HG03520 (cell line): ENCODE results near the gene GALR3.

Experiments
- ATAC-seq: cut with Tn5 transposase; IDR thresholded peaks from one replicate; pipeline ENCODE4 v1.9.1; 2021; ENCODE audit warnings: mild to moderate bottlenecking, moderate library complexity; ENCODE audit not compliant: unreplicated experiment

The GALR3 gene

DNA sequence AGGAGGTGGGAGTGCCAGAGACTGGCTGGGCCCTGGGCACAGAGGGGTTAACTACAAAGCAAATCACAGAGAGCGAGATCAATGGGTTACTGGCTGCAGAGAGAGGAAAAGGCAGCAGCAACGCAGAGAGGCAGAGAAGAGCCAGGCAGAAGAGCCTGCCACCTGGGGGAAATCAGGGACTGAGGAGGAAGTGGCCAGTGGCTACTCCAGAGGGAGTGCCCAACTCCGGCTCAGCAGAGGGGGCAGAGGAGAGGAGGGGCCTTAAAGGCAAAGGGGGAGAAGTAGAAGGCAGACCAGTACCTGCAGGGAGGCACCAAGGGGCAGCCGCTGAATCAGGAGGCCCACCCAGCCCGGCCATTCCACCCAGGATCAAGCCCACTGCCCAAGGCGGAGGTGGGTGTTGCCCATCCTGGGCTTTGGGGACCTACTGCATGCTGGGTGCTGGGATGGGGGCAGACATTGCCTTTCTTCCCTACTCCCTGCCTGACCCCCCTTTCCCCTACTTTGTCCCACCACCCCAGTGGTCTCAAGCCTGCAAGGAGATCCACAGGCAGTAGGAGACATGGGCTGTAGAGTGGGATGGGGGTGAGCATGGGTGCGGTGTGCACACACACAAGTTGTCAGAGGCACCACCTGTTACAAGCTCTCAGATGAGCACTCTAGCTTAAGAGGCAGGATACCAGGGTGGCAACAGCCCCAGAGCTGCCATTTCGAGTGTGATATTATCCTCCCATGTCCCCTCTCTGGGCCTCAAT lies 926 bp upstream of the GALR3 start:
- no peak for ATAC-seq

DNA sequence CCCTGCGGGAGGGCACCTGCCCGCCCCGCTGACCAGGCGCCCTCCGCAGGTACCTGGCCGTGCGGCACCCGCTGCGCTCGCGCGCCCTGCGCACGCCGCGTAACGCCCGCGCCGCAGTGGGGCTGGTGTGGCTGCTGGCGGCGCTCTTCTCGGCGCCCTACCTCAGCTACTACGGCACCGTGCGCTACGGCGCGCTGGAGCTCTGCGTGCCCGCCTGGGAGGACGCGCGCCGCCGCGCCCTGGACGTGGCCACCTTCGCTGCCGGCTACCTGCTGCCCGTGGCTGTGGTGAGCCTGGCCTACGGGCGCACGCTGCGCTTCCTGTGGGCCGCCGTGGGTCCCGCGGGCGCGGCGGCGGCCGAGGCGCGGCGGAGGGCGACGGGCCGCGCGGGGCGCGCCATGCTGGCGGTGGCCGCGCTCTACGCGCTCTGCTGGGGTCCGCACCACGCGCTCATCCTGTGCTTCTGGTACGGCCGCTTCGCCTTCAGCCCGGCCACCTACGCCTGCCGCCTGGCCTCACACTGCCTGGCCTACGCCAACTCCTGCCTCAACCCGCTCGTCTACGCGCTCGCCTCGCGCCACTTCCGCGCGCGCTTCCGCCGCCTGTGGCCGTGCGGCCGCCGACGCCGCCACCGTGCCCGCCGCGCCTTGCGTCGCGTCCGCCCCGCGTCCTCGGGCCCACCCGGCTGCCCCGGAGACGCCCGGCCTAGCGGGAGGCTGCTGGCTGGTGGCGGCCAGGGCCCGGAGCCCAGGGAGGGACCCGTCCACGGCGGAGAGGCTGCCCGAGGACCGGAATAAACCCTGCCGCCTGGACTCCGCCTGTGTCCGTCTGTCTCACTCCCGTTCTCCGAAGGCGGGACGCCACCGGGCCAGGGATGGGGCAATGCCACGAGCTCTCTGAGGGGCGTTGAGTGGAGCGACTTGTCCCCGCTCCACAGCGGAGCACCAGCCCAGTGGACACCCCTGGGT lies 1.8 kb downstream of the GALR3 start:
- ATAC-seq, result no peak

DNA sequence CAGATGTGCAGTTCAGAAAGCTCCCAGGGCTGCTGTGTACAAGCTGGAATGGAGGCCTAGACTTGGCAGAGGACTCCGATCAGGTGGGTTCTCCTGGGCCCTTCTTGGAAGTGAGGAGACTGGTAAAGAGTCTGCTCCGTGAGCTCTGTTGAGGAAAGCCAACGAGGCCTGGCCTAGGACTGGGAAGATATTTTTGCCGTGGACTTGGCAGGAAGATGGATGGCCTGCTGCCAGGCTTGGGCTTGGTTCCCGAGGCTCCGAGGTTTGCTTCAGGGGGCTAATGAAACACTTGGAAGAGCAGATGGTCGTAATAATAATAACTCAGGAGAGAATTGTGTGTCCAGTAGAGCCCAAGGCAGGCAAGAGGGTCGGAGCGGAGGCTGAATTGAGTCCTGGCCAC lies 3.9 kb downstream of the GALR3 start:
- no peak for ATAC-seq

DNA sequence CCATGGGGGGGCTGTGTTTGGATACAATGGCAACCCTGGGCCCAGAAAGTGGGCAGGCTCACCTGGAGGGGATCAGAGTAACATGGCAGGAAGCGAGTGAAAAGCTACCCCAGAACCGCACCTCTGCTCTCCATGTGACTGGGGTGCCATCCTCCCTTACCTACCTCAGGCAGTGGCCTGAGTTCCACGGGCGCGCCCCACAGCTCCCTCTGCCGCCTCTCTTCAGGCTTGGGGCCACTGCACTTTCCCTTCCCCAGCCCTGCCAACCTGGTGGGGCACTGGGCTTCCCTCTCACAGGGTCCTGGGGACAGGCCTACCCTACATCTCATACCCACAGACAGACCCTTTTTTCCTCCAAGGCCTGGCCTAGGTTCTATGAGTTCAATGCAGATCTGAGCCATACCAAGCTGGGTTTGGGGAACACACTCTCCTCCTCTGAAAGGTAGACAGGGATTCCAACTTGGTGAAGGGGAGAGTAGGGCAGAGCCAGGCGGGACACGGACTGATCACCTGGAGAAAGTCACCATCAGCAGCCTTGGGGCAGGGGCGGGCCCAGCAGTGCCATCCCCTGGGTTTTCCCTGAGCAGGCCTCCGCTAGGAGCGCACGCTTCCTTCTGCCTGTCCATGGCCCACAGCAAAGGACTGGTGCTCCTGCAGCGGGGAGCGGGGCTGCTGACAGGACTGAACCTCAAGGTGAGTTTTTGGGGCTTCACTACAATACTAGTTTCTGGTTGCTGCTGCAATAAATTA lies 7.1 kb downstream of the GALR3 start:
- ATAC-seq, result no peak

DNA sequence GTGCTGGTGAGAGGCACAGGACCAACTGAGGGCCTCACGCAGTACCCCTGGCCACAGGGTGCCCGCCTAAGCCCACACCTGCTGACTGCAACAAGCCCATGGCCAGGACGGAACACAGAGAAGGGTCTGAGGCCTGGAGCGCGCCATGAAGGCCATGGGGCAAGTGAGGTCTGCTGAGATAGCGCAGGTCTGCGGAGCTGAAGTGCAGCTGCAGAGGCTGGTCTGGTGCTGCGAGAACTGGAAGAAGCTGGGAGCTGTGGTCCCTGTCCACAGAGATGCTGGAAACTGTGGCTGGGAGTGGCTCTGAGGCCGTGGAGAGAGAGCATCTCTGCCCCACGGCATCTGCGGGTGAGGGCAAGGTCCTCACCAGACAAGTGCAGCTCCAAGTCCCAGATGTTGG lies 8.3 kb downstream of the GALR3 start:
- no peak for ATAC-seq

DNA sequence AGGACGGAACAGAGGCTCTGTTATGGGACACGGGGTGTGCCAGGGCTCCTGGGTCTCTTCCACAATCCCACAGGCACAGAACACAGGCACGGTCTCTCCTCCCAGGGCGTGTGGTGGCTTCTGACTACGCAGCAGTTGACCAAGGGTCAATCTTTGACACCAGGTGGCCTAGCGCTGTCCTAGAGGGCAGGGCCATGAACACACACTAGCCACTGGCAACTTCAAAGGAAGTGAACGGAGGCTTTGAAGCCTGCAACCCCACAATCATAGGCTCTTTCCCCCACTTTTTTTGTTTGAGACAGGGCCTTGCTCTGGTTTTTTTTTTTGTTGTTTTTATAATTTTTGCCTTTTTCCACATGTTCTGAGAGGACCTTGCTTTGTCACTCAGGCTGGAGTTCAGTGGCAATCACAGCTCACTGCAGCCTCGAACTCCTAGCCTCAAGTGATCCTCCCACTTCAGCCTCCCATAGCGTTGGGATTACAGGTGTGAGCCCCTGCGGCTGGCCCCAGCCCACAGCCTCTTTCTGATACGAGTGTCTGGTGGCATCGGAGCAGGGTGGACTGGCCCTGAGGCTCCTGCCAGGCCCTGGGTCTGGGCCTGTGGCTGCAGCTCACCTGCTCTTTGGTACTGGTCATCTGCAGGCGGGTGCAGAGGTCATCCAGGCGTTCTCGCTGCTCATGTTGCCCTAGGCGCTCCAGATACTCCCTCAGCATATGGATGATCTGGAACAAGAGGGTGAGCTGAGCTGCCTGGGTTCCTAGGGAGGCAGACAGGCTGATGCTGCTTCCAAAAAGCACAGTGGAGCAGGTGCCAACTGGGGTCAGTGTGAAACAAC lies 9.1 kb downstream of the GALR3 start:
- no peak for ATAC-seq

DNA sequence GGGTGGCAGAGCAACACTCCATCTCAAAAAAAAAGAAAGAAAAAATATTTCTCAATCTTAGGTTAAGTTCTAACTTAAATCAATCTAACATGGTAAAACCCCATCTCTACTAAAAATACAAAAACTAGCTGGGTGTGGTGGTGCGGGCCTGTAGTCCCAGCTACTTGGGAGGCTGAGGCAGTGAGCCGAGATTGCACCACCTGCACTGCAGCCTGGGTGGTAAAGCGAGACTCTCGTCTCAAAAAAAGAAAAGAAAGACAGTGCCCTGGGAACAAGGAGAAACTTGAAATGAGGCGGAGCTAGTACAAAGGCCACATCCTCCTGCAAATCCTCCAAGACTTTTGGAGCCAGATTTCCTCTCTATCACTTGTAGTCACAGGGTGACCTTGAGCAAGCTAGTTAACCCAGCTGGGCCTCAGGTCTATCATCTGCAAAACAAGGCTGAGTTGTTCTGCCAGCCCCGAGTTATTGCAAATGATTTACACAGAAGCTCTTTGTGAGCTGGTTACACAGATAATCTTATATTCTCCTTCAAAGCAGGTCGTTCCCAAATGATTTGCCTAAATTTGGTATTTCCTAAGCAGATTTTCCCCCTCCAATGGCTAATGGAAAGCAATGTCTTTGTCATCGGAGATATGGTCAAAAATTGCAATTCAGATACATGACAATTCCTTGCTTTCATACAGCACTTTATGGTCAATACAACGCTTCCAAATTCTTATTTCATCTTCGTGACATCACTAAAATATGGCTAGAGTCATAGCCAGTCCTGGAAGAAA lies 19.0 kb downstream of the GALR3 start:
- ATAC-seq, result no peak

DNA sequence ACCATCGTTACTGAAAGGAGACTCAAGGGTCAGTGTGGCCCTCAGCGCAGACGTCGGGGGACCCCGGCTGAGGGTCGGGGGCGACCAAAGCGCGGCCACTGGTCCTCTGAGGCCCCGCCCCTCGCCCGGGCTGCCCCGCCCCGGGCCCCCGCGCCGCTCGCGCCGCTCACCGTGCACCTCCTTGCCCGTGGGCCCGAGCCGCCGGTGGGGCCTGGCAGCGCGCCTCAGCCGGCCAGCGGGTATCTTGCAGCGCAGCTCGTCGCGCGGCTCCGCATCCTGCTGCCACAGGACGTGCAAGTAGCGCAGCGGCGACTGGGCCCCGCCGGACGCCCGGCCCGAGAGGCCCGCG lies 20.5 kb downstream of the GALR3 start:
- ATAC-seq, result peak; percentile 24

DNA sequence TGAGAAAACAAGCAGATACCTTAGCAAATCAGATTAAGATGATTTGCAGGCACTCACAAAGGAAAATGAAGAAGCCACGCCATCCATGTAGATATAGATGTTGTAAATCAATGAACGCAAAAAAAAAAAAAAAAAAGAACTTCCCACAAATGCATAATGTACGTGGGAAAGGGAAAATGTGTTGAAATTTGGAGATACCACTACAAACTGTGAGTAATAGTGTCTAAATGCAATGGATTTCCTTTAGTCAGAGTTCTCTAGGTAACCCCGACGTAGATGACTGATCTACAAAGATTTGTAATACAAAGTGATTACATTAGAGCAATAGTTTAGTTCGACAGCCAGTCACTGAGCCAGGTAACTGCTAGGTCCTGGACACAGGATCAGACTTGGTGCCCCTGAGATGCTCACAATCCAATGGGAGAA lies 21.7 kb downstream of the GALR3 start:
- ATAC-seq, result no peak

DNA sequence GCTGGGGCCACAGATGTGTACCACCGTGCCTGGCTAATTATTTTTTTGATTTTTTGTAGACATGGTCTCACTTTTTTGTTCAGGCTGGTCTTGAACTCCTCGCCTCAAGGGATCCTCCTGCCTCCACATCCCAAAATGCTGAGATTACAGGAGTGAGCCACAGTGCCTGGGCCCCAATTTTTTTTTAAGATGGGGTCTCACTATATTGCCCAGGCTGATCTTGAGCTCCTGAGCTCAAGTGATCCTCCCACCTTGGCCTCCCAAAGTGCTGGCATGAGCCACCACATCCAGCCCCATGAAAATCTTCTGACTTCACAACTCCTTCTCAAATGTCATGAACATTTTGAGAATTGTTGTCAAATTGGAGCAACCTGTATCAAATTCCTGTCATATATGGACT lies 23.3 kb downstream of the GALR3 start:
- ATAC-seq, result no peak

DNA sequence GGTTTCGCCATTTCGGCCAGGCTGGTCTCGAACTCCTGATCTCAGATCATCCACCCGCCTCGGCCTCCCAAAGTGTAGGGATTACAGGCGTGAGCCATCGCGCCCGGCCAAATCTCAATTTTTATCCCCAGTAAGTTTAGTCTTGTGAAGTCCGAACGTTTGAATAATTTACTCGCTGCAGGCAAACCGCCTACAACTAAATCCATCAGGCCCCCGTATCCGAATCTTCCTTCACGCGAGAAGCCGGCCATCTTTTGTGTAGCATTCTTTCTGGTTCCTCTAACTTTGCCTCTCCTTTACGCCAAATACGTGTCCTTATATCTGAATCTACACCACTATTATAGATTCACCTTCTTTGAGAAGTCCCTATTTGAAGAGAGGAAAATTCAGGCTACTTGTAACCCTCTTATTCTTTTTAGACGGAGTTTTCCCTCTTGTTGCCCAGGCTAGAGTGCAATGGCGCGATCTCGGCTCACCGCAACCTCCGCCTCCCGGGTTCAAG lies 25.5 kb downstream of the GALR3 start:
- no peak for ATAC-seq

DNA sequence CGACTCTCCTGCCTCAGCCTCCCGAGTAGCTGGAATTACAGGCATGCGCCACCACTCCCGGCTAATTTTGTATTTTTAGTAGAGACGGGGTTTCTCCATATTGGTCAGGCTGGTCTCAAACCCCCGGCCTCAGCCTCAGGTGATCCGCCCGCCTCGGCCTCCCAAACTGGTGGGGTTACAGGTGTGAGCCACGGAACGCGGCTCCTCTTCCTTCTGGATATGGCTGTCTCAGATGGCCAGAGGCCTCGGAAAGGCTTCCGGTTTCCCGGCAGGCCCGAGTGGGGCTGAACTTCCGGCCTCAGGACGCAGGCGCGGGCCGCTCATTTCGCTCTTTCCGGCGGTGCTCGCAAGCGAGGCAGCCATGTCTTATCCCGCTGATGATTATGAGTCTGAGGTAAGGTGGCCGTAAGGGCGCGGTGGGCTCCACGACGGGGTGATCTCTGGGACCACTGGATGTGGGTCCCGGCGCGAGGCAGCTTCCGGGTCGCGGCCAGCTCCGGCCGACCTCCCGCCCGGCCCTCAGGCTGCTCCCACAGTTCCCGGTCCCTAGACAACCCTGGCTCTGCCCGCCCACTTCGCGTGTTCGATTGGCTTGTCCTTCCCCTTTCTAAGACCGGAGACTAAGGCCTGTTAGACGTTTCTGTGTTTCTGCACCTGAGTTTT lies 26.0 kb downstream of the GALR3 start, which contains the start of gene EIF3L:
EIF3L (plus strand) TSS at position 331 of the 663 bp plus-strand sequence; CDS start at position 362, 31 bp downstream.
- ATAC-seq, result peak; percentile 45

DNA sequence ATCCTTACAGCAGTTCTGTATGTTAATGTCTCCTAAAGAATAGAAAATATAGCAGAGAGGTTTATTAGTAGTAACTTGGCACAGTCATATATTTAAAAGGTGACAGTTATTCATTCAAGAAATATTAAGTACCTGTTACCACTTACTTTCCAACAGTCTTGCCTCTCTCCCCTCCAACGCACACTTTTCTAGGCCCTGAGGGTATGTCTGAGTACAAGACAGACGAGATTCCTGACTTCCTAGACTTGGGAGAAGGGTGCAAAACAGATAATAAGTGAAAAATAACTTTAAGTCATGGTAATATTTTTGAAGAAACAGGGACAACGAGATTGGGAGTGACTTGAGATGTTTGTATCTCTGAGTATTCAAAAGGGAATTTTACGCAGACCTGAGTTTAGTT lies 27.6 kb downstream of the GALR3 start:
- ATAC-seq, result no peak

DNA sequence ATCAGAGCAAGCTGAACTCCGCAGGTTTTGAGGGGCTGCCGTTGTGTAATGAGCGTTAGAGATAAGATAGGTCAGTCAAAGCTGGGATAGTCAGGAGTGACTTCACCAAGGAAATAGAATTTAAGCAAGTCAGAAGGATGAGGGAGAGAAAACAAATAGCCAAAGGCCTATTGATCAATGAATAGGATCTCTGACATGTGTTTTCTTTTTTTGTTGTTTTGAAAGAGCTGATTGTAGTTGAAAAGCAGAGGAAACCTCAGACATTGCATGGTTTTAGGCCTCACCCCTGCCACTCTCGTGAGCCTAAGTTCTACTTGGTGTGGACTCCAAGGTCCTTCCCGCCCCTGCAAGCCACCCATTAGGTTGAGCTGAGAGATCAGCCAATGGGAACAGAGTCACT lies 29.2 kb downstream of the GALR3 start:
- ATAC-seq, result no peak

DNA sequence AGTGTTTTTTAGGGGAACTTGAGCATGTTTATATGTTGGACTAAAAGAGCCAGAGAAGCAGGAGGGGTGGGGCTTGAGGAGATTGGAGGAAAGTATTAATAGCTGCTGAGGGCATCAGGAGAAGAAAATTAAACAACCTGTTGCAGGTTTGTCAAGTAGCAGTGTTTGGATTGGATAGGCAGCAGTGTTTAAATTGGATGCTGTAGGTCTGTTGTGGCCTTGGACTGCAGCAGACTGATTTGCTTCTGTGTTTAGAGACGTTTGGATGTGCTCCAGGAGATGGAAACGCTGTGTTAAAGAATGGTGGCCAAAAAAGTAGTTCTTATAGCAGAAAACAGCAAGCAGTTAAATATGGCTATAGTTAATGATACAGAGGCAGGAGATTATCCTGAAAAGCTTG lies 31.8 kb downstream of the GALR3 start:
- ATAC-seq, result no peak

DNA sequence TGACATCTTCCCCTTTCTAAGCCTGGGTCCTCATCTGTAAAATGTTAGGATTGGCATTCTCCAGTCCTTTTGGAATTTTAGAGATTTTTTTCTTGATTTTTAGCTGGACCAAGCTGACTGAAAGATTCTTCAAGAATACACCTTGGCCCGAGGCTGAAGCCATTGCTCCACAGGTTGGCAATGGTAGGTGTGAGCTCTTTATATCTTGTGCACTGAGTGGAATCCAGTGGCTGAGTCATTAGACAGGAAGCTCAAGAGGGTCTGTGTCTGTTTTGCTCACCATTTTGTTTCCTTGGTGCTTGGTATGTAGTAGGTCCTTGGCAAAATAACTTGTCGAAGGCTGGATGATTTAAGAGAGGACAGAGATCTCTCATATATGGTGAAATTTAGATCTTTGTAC lies 32.3 kb downstream of the GALR3 start:
- no peak for ATAC-seq

DNA sequence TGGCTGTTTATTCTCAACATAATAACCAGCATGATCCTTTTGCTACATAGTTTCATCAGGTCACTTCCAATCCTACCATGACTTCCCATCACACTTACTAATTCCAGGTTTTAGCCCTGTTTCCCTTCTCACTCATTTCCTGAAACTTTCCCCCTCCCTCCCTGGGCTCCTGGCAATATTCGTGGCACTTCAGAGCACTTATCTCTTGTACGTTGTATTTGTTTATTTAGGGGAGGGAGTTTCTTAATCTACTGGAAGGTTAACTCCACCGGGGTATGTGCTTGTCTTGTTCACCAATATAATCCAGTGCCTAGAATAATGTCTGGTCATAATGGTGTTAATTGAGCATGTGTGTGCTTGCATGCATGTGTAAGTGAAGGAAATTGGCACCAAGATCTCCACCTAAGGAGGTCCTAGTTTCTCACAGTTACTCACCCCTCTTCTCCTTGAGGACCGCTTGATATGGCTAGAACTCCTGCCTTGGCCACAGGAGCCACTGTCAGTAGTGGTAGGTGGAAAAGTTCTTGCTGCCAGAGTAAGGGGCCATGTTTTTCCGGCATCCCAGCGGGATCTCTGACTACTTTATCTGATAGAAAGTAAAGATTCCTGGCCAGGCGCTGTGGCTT lies 37.7 kb downstream of the GALR3 start:
- ATAC-seq, result no peak

DNA sequence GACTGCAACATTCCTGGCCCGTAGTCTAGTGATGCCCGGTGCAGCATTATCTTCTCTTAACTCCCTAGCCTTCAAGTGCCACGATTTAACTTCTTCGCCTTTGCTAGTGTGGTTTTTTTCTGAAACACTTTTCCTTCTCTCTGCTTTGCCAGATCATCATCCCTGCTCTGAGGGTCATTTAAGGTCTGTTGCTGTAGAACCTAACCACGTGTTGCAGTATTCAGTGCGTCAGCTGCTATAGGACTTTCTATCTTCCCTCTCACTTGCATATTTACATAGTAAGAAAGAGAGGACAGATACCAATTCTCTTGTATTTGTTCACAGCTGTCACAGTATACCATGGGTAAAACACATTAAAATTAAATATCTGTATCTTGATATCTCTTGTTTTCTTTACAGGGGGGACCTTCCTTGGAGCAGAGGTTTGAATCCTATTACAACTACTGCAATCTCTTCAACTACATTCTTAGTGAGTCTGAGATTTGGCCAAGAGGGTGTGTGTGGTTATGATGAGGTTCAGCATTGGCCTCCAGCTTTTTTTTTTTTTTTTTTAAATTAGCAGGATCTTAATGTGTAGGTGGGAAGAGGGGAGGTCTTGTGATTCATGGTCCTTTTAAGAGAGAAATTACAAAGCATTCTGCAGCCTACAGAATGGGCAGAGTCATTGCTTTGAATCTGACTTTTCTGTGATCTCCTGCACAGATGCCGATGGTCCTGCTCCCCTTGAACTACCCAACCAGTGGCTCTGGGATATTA lies 39.6 kb downstream of the GALR3 start:
- ATAC-seq, result no peak
